Natural killer cell treated with Interleukin-12 subunit alpha and Interleukin-12 subunit beta and Interleukin-15 and Interleukin-18, amount 100 ng/mL, for 72 hours (primary cell): ENCODE measurements around the gene ATG12. TPM values are rescaled to one million over a fixed set of nuclear protein-coding genes. Genes with fewer than 3 reads are reported as not detected.
"Not testable (repeated sequence)": the region's sequence is repeated elsewhere in the genome, so short reads cannot be mapped to it uniquely, and the experiment has no call there.

Source experiments
- ATAC-seq, 2 donors: fragments of 150-1000 bp; cut with Tn5 transposase in 1 of 2; sonication (Bioruptor Pico), chemical (Tn5 transposase) in 1 of 2; 2 replicates each; pipeline ENCODE4 v1.10.0; 2021
- DNase-seq: peaks from one replicate; pipeline ENCODE4 v3.0.0; 2022; ENCODE audit warnings: low spot score
- H3K27ac Mint-ChIP-seq, 2 donors: 1 replicate in 1 of 2; 2 replicates in 1 of 2; pipeline ENCODE4 v1.8.0; 2022; ENCODE audit warnings: mixed read lengths in 2 of 2, mild to moderate bottlenecking in 1 of 2, moderate library complexity in 1 of 2
- H3K27me3 Mint-ChIP-seq, 2 donors: 1 replicate in 1 of 2; 2 replicates in 1 of 2; pipeline ENCODE4 v1.8.0; 2022; ENCODE audit warnings: mixed read lengths in 2 of 2
- H3K36me3 Mint-ChIP-seq: one replicate; pipeline ENCODE4 v1.8.0; 2022; ENCODE audit warnings: mixed read lengths
- H3K4me1 Mint-ChIP-seq, 2 donors: 1 replicate in 1 of 2; 2 replicates in 1 of 2; pipeline ENCODE4 v1.8.0; 2022; ENCODE audit warnings: low read depth in 2 of 2, mixed read lengths in 2 of 2, mild to moderate bottlenecking in 1 of 2
- H3K4me3 Mint-ChIP-seq: one replicate; pipeline ENCODE4 v1.8.0; 2022; ENCODE audit warnings: mixed read lengths
- H3K9me3 Mint-ChIP-seq: 2 replicates; pipeline ENCODE4 v1.8.0; 2022; ENCODE audit warnings: mixed read lengths
- total RNA-seq, 2 donors: library from RNA; stranded (reverse); gene quantifications; one replicate each; pipeline ENCODE4 v1.2.3, GENCODE V29; 2022

The ATG12 gene
- total RNA-seq, 2 donors from 2014 or later = 35.1 to 63.9 TPM

- Mint-ChIP-seq H3K27ac (no peak overlapping the region), H3K9me3 (no peaks in the 10 kb centered on the region), H3K27me3 (peaks cover 36 to 52% of the 10 kb centered on the region in 2 donors), H3K4me3 (no peak overlapping the region), H3K4me1 (peaks cover 4 to 10% of the 10 kb centered on the region in 2 donors), H3K36me3 (peaks cover under 1% of the 10 kb centered on the region)
- DNase-seq = no peak
- peak in 1 of 2 donors; percentile 69 for ATAC-seq
These were observed 31.4 kb downstream of the ATG12 start for GRCh38 chr5:115809946-115810345.

DNA sequence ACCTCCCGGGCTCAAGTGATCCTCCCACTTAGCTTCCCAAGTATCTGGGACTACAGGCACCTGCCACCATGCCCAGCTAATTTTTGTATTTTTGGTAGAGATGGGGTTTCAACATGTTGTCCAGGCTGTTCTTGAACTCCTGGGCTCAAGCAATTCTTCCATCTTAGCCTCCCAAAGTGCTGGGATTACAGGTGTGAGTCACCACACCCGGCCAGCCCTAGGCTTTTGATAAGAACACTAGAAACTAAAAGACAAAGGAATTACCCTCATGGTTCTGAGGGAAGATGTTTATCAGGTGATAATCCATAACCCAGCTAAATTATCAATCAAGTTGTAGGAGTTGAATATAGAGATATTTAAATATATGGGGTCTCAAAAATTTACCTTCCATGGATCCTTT lies 33.3 kb downstream of the ATG12 start:
- DNase-seq, H3K4me3 Mint-ChIP-seq, H3K27ac Mint-ChIP-seq, ATAC-seq, H3K9me3 Mint-ChIP-seq, H3K36me3 Mint-ChIP-seq, H3K4me1 Mint-ChIP-seq: not testable (repeated sequence)
- peaks cover 26 to 40% of the 10 kb centered on the region in 2 donors for H3K27me3 Mint-ChIP-seq

GRCh38 chr5:115807654-115808052 lies 33.7 kb downstream of the ATG12 start:
- Mint-ChIP-seq H3K27ac (no peak overlapping the region), H3K27me3 (peaks cover 26 to 40% of the 10 kb centered on the region in 2 donors), H3K4me1 (peaks cover 0 to 4% of the 10 kb centered on the region in 2 donors), H3K36me3 (no peaks in the 10 kb centered on the region), H3K4me3 (peak overlapping the region; percentile 15), H3K9me3 (no peaks in the 10 kb centered on the region)
- DNase-seq (no peak), ATAC-seq (no peak)

GRCh38 chr5:115806986-115807653 lies 34.2 kb downstream of the ATG12 start:
- no peak for ATAC-seq
- Mint-ChIP-seq H3K27ac (no peak overlapping the region), H3K9me3 (no peaks in the 10 kb centered on the region), H3K4me3 (peak overlapping the region; percentile 15), H3K4me1 (peaks cover 0 to 4% of the 10 kb centered on the region in 2 donors), H3K36me3 (no peaks in the 10 kb centered on the region), H3K27me3 (peaks cover 28 to 46% of the 10 kb centered on the region in 2 donors)
- no peak for DNase-seq

- no peaks in the 10 kb centered on the region for H3K36me3 Mint-ChIP-seq
- peaks cover 9 to 29% of the 10 kb centered on the region in 2 donors for H3K27me3 Mint-ChIP-seq
- no peak overlapping the region for H3K27ac Mint-ChIP-seq
- H3K4me3 Mint-ChIP-seq = no peak overlapping the region
- no peak for DNase-seq
- no peaks in the 10 kb centered on the region for H3K9me3 Mint-ChIP-seq
- H3K4me1 Mint-ChIP-seq = no peaks in the 10 kb centered on the region
- ATAC-seq = no peak
These were observed 39.4 kb downstream of the ATG12 start for GRCh38 chr5:115801984-115802383.

GRCh38 chr5:115801152-115801551 lies 40.2 kb downstream of the ATG12 start:
- peaks cover 13 to 25% of the 10 kb centered on the region in 2 donors for H3K27me3 Mint-ChIP-seq
- H3K27ac Mint-ChIP-seq = no peak overlapping the region
- H3K4me3 Mint-ChIP-seq = no peak overlapping the region
- no peak for DNase-seq
- H3K9me3 Mint-ChIP-seq = no peaks in the 10 kb centered on the region
- ATAC-seq = no peak
- H3K4me1 Mint-ChIP-seq = no peaks in the 10 kb centered on the region
- H3K36me3 Mint-ChIP-seq = no peaks in the 10 kb centered on the region

DNA sequence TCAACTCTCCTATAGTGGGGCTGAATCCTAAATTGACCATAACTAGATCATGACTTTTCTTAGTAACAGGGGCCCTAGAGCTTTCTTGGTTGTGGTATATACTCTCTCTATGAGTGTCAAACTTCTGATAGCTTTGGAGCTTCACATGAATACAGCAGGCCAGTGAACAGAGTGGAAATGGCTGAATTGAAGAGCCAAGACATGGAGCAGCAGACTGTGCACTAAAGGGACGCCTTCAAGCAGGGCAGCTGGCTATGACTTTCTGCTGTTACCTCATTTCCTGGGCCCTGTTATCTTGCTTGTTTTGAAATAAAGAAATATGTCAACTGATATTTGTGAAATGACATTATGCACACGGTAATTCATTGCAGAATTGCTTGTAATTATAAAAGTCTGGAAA lies 41.3 kb downstream of the ATG12 start:
- Mint-ChIP-seq H3K27ac (no peak overlapping the region), H3K9me3 (no peaks in the 10 kb centered on the region), H3K4me1 (no peaks in the 10 kb centered on the region), H3K4me3 (no peak overlapping the region), H3K36me3 (no peaks in the 10 kb centered on the region), H3K27me3 (peaks cover 11 to 19% of the 10 kb centered on the region in 2 donors)
- no peak for DNase-seq
- ATAC-seq = no peak

- Mint-ChIP-seq H3K36me3 (no peaks in the 10 kb centered on the region), H3K9me3 (no peaks in the 10 kb centered on the region), H3K27me3 (peaks cover 13 to 16% of the 10 kb centered on the region in 2 donors), H3K27ac (no peak overlapping the region), H3K4me1 (no peaks in the 10 kb centered on the region), H3K4me3 (no peak overlapping the region)
- DNase-seq (no peak), ATAC-seq (no peak)
These were observed 43.1 kb downstream of the ATG12 start for GRCh38 chr5:115798252-115798651.

DNA sequence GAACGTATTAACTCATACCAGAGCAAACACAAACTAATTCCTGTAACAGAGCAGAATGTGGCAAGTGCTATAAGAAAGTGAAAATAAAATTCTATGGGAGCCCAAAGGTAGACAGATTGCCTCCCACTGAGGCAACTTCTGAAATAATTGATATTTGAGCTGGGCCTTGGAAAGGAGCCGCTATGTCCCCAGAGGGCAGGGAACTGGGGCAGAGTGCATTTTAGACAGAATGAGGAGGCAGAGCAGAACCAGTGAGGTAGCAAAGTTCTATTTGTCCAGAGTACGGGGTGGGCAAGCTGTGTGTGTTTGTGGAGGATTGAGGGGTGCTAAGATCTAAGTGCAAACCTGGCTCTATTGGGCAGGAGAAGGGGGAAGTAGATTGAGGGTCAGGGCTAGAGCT lies 44.7 kb downstream of the ATG12 start:
- no peaks in the 10 kb centered on the region for H3K4me1 Mint-ChIP-seq
- no peak for DNase-seq
- peaks cover 12 to 16% of the 10 kb centered on the region in 2 donors for H3K27me3 Mint-ChIP-seq
- ATAC-seq = no peak
- H3K27ac Mint-ChIP-seq = no peak overlapping the region
- H3K36me3 Mint-ChIP-seq = no peaks in the 10 kb centered on the region
- no peaks in the 10 kb centered on the region for H3K9me3 Mint-ChIP-seq
- H3K4me3 Mint-ChIP-seq = no peak overlapping the region

- no peak overlapping the region for H3K4me3 Mint-ChIP-seq
- no peaks in the 10 kb centered on the region for H3K4me1 Mint-ChIP-seq
- no peak for ATAC-seq
- H3K36me3 Mint-ChIP-seq = no peaks in the 10 kb centered on the region
- DNase-seq = no peak
- peaks cover 19 to 22% of the 10 kb centered on the region in 2 donors for H3K27me3 Mint-ChIP-seq
- no peaks in the 10 kb centered on the region for H3K9me3 Mint-ChIP-seq
- no peak overlapping the region for H3K27ac Mint-ChIP-seq
These were observed 45.7 kb downstream of the ATG12 start for GRCh38 chr5:115795700-115796099.

DNA sequence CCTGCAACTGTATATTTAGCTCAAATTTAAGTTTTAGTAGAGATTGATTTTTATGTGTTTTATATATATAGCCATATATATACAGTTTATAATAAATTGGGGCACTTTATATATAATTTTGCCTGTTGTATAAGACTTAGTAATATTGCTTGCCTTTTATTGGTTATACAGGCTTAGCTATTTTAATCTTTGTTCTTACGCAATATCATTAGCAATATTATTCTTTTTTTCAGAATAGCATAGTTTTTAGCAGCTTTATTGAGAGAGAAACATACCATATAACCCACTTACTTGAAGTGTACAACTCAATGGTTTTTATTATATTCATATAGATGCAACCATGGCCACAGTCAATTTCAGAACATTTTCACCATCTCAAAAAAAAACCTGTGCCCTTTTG lies 52.9 kb downstream of the ATG12 start:
- DNase-seq (no peak), ATAC-seq (no peak)
- Mint-ChIP-seq H3K4me1 (no peaks in the 10 kb centered on the region), H3K27ac (no peak overlapping the region), H3K36me3 (no peaks in the 10 kb centered on the region), H3K9me3 (no peaks in the 10 kb centered on the region), H3K4me3 (no peak overlapping the region), H3K27me3 (peaks cover 34 to 61% of the 10 kb centered on the region in 2 donors)

DNA sequence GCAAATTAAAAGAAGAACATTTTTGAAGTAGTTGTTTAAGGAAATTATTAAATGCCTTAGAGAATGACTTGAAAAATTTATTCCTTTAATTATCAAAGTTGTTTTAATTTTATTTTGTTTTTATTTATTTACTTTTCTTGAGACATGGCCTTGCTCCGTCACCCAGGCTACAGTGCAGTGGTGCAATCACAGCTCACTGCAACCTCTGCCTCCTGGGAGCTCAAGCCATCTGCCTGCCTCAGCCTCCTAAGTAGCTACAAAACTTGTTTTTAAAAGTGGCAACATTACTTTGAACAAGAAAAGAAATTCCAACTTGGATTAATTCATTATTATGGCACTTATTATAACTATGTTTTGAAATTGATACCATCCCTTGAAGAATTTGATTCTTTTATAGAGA lies 53.9 kb downstream of the ATG12 start:
- Mint-ChIP-seq H3K9me3 (no peaks in the 10 kb centered on the region), H3K36me3 (no peaks in the 10 kb centered on the region), H3K4me3 (no peak overlapping the region), H3K27me3 (peaks cover 31 to 61% of the 10 kb centered on the region in 2 donors), H3K4me1 (no peaks in the 10 kb centered on the region), H3K27ac (no peak overlapping the region)
- DNase-seq (no peak), ATAC-seq (no peak)

- peaks cover 32 to 60% of the 10 kb centered on the region in 2 donors for H3K27me3 Mint-ChIP-seq
- DNase-seq (no peak), ATAC-seq (no peak)
- H3K4me1 Mint-ChIP-seq = no peaks in the 10 kb centered on the region
- H3K36me3 Mint-ChIP-seq = no peaks in the 10 kb centered on the region
- no peak overlapping the region for H3K4me3 Mint-ChIP-seq
- H3K27ac Mint-ChIP-seq = no peak overlapping the region
- H3K9me3 Mint-ChIP-seq = no peaks in the 10 kb centered on the region
These were observed 55.8 kb downstream of the ATG12 start for GRCh38 chr5:115785381-115786065.

DNA sequence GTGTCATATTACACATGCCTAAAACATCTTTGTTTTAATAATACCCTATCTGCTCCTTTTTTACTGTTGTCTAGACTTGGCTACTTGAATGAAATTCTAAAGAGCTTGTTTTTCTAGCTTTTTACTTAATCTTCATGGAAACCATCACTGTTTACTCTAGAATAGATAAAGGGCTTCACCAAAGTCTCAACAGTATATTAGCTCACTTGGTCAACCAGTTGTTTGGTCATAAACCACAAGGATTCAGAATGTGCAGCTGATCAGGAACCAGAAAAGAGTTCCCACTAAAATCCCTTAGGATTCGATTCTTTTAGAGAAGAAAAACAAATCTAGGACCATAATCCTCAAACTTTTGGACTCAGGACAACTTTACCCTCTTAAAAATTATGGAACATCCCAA lies 62.9 kb downstream of the ATG12 start:
- no peak overlapping the region for H3K4me3 Mint-ChIP-seq
- H3K9me3 Mint-ChIP-seq = no peaks in the 10 kb centered on the region
- peaks cover 17 to 47% of the 10 kb centered on the region in 2 donors for H3K27me3 Mint-ChIP-seq

More for the DNA sequence above, 62.9 kb downstream of the ATG12 start:
- ATAC-seq (no peak), DNase-seq (no peak)
- H3K27ac Mint-ChIP-seq = no peak overlapping the region
- no peaks in the 10 kb centered on the region for H3K4me1 Mint-ChIP-seq
- no peaks in the 10 kb centered on the region for H3K36me3 Mint-ChIP-seq
